NCI-H2107 treated with DMSO at 0.1 percent for 48 hours (cell line): Measurements from ENCODE around the gene RAB14.

Experiments used
- DNase-seq: peaks from one replicate; lab custom pipeline; 2025; ENCODE audit not compliant: unreplicated experiment; lab: John Stamatoyannopoulos, UW

The RAB14 gene

GRCh38 chr9:121201738-121202533, at the start of gene RAB14:
RAB14 (minus strand) TSS chr9:121201869; CDS start chr9:121193412, 8,457 bp downstream.
- DNase-seq = peak; percentile 98

DNA sequence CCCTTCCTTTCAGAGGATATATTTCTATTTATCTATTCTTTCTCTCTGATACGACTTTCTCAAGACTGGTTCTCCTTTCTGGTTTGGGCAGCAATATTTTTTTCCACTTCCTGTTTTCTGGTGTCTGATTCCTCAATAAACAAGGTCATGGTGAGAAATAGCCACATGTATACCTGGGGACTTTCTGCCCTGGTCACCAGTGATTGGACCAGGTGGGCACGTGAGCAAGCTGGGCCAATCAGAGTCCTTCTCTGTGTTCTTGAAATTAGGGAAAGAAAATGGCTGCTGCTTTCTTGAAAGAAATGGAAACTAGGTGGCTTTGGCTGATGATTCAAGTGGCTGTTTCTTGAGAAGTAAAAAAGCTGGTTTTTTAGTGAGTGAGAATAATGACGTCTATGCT, 47.9 kb upstream of the RAB14 start:
- no peak for DNase-seq

DNA sequence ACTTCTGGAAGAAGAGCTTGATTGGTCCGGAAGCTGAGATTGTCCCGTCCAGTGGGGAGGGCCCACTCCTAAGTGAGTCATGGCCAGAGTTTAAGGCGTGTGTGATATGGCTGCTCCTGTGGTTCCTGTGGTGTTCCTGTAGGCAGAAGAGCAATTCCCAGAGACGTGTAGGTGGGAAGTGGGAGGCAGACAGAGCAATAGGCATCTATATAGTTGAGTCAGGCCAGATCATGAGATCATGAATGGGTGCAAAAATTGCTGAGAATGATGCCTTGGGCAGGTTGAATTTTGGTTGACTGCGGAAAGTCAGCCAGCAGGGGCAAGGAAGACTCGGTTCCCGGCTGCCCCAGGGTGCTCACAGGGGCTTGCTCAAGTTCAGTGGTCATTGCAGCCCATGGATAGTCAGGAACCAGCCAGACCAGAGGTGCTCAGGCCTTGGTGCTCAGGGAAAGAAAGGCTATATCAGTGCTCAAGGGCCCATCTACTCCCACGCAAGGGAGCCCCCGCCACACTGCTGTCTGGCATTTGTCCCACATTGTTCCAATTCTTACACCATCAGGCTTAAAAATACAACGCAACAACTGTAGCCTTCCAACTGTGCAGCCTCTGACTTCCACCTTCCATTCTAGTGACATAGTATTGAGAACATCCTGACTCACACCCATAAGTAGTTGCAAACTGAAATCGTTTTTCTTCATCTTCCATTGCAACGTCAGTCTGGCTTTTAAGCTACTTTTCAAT, 45.3 kb upstream of the RAB14 start:
- no peak for DNase-seq

DNA sequence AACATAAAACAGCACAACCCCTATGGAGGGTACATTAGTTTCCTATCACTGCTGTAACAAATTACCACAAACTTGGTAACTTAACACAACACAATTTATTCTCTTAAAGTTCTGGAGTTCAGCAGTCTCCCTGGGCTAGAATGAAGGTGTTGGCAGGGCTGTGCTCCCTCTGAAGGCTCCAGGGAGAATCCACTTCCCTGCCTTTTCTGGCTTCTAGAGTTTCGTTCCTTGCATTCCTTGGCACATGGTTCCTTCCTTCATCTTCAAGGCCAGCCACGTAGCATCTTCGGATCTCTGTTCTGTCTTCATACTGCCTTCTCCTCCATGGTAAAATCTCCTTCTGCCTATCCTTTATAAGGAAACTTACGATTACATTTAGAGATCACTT, 41.3 kb upstream of the RAB14 start:
- DNase-seq = no peak

DNA sequence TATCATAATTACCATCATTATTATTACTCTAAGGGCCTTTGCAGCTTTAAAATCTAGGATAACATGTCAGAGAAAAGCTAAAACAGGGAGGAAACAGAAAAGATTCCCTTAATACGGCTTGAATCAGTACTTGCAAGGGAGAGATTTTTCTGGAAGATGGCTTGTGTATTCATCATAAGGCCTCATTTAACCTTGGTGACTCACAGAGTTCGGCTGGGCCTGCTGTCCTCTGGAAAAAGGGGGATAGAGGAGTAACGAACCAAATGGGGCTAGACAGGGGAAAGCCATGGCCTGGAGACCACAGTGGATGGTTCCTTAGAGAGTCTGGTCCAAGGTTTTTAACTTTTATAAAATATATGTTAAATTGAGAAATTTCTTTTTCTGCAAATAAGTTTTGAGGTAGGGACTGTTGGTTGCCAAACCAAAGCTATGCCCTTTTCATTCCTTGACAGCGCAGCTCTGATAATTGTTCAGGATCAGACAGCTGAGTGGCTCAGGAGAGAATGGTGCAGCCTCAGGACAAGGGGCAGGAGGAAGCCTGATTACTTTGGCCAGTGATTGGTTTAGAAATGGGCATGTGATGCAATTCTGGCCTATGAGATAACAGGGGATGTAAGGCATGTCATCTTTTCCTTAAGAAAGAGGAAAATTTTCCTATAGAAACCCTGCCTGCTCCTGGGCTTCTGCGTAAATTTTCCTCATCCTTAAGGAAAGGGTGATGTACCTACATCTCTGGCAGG, 40.7 kb upstream of the RAB14 start:
- no peak for DNase-seq

GRCh38 chr9:121240472-121241135, 38.9 kb upstream of the RAB14 start:
- DNase-seq = peak; percentile 49

DNA sequence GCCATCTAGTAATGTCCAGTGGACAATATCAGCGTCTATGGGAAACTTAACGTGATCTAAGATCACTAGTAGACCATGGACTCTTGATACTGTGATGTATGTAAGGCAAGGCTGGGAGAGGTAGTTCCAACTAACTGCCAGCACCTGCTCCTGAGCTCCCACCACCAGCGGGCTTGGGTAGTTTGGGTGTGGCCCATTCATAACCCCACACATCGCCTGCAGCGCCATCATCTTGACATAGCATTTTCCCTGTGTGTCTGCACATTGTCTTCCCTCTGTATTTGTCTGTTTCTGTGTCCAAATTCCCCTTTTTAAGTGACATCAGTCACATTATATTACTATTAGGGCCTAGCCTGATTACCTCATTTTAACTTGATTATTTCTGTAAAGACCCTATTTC, 38.2 kb upstream of the RAB14 start:
- DNase-seq = no peak

DNA sequence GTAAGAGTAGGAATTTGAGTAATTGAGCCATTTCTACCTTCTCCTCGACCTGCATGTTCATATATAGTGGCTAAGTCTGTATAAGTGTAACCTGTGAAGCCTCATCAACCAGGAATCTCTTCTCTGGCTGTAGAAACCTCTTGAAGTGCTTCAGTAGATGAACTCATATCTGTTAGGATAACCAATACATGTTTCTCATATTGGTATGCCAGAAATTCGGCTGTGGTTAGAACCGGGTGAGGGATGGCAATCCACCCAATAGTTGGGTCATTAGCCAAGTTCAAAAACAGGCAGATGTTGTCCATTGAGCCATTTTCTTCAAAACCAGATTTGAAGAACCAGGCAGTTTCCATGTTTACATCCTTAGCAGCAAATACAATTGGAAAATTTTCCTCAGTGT, 37.4 kb upstream of the RAB14 start:
- DNase-seq = no peak

DNA sequence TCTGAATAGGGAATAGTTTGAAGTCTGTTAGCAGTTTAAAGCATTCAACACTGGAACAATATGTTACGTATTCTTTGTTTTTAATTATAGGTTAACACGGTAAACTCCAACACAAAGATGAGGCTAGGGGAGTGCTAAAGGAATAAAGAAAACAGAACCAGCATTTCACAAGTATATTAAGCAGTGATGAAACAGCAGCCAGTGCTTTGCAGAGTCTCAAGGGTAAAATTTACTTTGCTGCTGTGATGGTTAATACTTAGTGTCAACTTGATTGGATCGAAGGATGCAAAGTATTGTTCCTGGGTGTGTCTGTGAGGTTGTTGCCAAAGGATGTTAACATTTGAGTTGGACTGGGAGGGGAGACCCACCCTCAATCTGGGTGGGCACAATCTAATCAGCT, 36.2 kb upstream of the RAB14 start:
- DNase-seq = no peak

DNA sequence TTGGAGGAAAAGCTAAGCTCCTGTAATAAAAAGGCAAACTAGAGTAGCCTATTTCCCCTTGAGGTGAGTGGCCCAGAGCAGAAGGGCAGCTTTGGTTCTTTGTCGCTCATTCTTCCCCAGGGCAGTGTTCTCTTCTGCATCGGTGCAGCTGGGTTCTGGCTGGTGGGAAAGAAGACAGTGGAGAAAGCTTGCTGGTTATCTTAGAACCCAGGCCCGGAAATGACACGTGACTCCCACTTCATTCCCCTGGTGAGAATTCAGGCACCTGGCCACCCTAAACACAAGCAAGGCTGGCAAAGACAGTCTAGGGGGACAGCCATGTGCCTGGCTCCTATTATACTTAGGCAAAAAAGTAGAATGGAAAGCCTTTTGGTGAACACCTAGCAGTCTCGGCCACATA, 33.8 kb upstream of the RAB14 start:
- DNase-seq = no peak

GRCh38 chr9:121234832-121235161, 33.1 kb upstream of the RAB14 start:
- DNase-seq = no peak

DNA sequence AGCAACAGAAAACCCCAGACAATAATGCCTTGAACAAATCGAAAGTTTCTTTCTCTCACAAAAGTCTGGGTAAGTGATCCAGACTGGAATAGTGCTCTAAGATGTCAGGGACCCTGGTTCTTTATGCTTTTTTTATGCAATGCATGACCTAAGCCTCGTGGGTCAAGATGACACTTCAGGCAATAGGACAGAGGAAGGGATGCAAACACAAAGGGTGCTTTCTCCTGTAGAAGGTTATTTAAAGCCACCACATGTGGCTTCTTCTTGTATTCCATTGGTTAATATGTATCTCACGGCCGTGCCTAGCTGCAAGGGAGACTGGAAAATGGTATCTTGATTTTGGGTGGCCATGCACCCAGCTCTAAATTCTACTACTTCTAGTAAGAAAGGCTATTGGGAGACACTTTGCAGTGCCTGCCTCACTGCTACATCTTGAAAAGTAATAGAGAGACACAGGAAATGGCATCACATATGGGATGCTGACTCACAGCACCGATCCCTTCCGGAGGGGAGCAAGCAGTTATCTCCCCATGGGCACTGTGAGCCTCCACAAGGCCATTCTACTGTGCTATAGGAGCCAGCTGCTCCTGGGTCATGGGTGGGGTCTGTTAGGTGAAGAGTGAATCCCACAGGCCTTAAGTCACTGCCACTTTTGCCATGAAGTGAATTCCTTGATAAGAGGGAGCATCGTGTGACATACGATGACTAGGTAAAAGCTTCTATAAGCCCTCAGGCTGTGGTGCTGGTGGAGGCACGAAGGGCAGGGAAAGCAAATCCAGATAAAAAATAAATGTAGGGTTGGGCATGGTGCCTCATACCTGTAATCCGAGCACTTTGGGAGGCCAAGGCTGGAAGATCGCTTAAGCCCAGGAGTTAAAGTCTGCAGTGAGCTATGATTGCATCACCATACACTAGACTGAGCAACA, 32.5 kb upstream of the RAB14 start:
- peak; percentile 55 for DNase-seq

DNA sequence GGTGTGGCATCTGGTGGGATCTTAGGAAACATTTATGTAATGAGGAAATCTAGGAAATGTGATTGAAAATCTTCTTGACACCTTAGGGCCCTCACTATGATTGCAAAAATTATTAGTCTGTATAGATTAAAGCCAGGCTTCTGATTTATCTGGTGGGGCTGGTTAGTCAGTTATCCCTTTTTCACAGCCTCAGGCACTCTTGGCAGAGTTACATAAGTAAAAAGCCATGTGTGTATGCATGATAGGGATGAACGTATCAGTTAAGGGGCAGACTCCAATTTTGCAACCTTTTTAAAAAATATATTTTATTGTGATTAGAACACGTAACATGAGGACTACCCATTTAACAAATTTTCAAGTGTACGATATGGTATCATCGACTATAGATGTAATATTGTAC, 30.6 kb upstream of the RAB14 start:
- no peak for DNase-seq

GRCh38 chr9:121230256-121230655, 28.6 kb upstream of the RAB14 start:
- no peak for DNase-seq

GRCh38 chr9:121227862-121228261, 26.2 kb upstream of the RAB14 start:
- DNase-seq = no peak

DNA sequence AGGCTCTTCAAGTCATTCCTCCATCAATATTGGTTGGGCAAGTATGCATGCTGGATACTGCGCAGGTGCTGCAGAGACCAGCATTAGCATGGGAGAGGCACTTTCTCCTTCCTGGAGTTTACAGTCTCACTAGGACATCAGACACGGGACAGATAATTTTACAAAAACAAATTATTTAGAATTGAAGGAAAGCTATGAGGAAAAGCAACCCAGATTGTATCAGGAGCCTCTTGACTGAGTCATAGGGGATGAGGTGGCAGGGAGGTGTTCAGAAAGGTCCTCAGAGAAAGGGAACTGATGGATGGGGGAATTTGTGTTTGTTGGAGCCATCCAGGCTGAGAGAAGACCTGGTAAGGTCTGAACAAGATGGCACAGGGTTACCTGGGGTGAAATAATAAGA, 24.5 kb upstream of the RAB14 start:
- no peak for DNase-seq

DNA sequence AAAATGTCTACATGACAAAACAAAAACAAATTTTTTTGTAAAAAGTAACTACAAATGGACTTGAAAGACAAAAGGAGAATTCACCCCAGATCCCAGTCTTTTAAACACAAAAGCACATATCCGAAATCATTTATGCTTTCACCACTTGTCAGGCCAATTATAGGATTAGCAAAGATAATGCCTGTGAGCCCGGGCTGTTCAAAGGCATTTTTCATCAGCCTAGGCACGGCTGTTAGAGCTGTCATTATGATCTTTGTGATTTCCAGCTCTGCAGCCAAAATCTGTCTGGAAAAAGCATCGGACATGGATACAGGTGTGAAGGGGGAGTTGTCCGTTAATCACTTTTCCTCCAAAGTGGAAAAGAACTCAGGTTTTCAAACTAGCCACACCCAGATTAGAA, 23.6 kb upstream of the RAB14 start:
- no peak for DNase-seq

DNA sequence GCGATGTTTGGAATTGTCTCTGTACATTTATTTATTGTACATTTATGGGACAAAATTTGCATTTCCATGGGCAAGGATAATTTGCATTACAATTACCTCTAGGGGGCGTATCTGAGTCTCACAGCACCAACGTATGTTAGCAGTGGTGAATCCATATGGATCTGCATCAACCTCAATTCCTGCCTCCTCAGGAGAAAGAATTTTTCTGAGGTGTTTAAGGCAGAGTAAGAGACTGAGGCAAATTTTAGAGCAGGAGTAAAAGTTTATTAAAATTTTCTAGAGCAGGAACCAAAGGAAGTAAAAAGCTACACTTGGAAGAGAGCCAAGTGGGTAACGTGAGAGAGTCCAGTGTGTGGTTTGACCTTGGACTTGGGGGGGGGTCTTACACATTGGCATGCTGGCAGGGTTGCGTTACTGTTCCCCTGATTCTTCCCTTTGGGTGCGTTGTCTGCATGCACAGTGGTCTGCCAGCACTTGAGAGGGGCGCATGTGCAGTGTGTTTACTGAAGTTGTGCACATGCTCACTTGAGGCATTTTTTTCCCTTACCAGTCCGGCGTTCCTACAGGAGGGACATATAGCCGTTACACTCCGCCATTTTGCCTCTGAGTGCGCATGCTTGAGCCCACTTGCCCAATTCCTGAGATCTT, 21.0 kb upstream of the RAB14 start:
- peak; percentile 36 for DNase-seq

- no peak for DNase-seq
These were observed 20.0 kb upstream of the RAB14 start for GRCh38 chr9:121221664-121222055.
